Cortex of kidney (tissue), 1 donor: ENCODE results near the gene HOXC11.

Experiments used
- DNase-seq: peaks from one replicate; lab custom pipeline; 2025; lab: John Stamatoyannopoulos, UW

The HOXC11 gene

DNA sequence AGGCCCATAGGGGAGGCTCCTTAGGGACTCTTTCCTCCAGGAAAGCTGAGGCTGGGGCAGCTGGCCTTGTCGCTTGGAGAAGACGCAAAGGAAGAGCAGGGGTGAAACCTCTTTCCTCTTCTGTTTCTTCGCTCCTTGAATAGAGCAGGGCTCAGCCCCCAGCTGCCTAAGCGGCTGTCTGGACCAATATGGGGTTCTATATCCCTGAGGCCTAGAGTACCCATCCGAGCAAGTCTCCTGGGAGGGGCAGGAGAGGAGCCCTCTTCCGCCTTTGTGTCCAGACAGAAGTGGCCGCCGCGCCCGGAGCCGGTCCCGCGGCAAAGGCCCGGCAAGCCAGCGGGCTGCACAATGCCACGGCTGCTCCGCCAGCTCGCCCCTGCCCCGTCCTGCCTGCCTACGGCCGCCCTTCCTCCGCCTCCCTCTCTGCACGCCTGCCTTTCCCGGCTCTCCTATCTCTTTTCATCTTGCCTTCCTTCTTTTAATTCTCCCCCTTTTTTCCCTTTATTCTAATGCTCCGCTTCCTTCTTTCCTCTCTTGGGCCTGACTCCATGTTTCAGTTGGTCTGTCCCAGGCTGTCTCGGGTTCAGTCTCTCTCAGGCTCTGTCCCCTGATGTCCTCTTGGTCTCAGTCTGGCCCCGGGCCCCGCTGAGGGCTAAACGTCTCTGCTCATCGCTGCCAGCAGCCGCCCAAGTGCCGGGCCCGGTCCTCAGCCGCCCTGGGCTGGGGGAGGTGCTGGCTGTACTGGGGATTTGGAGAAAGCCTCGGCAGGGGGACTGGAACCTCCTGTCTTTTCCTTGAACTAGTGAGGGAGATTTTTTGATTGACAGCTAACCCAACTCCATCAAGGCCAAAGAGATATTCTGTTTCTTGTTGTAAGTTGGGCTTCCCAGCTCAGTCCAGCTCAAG lies 24.5 kb downstream of the HOXC11 start:
- DNase-seq: no peak

DNA sequence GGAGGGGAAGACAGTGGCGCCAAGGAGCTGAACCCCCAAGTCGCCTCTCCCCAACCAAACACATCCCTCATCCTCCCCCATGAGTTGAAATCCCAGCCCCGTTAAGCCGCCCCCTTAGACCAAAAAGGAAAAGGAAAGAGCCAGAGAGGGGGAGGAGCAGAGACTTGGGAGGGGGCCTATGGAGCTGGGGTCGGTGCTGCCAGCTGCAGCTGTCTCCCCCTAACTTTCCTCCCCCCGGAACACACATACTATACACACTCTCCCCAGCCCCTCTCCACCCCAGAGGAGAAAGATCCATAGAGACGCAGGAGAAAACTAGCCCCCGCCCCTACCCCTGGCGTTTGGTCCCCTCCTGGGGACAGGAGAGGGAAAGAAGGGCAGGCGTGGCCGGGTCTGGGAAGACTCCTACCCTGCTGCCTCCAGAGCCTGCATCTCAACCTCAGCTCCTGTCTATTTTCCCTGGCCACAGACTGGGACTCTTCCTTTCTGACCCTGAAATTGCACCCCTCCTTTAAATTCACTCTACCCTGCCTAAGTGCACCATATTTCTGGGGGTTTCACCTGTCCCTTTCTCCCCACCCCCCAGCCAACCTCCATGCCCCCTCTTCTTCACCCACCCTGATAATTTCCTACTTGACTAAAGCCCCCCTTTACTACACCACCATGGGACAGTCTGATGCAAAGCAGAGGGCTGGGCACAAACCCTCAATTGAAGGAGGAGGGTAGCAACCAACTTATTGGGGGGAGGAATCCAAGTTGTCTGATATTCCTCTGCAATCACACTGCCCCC lies 25.4 kb downstream of the HOXC11 start:
- no peak for DNase-seq

DNA sequence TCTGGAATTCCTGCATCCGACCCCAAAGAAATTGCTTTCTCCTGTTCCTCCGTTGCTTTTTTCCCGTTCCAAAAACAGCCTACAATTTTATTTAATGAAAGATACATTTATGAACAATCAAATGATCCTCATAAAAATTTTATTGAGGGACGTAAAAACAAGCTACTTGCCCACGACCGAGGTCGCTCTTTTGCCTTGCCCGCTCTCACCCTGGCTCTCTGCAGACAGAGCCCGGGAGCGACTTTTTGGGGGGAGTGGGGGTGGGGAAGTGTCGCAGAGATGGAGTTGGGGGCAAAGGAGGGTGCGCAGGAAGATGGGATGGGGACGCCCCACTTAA lies 25.9 kb downstream of the HOXC11 start:
- no peak for DNase-seq

DNA sequence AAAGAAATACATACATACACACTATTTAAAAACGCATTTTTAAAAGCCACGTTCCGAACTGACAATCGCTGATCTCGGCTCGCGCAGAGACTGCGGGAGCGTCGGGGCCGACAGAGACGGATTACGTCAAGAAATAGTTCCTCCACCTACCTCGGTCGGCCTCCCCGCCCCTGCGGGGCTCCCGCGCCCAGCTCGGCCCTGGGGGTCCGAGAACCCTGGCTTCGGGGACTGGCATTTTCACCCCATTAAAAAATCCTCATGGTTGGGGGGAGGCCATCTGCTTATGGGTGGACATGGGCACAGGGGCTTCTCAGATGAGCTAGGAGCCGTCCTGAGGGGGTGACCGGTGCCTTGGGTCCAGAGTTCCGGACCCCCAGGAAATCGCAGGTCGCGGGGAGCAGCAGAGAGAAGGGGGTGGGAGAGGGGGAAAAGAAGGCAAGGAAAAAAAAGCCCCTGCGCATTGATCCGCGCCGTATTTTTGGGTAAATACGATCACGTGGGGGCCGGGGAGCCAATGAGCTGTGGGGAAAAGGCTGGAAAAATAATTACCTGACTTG lies 26.7 kb downstream of the HOXC11 start:
- DNase-seq: no peak

DNA sequence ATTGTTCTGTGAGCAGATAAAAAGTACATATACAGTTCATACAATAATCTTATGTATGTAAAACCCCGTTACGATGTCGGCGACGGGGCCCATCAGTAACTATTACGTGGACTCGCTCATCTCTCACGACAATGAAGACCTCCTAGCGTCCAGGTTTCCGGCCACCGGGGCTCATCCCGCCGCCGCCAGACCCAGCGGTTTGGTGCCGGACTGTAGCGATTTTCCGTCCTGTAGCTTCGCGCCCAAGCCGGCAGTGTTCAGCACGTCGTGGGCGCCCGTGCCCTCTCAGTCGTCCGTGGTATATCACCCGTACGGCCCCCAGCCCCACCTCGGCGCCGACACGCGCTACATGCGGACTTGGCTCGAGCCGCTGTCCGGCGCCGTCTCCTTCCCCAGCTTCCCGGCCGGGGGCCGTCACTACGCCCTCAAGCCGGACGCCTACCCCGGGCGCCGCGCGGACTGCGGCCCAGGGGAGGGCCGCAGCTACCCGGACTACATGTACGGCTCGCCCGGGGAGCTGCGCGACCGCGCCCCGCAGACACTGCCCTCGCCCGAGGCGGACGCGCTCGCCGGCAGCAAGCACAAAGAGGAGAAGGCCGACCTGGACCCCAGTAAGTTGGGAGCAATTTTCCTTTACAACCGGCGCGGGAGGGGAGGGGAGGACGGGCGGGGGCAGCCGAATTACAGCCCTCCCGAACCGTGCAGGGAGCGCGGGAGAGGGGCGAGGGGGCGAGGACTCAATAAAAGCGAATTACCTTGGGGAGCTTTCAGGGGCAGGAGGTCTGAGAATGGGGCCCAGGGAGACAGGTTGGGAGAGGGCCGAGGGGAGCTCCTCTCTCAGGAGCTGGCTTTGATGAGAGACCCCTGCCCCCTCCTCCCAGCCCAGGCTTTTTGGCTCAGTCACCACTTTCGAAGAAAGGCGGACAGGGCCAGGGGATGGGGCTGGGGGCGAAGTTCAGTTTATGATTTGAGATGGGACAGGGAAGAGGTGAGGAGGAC lies 27.5 kb downstream of the HOXC11 start, which contains the start of gene HOXC9:
Gene HOXC9 (plus strand): TSS at position 46 of the 999 bp plus-strand sequence. CDS start 28 bp downstream, at position 74.
- no peak for DNase-seq

DNA sequence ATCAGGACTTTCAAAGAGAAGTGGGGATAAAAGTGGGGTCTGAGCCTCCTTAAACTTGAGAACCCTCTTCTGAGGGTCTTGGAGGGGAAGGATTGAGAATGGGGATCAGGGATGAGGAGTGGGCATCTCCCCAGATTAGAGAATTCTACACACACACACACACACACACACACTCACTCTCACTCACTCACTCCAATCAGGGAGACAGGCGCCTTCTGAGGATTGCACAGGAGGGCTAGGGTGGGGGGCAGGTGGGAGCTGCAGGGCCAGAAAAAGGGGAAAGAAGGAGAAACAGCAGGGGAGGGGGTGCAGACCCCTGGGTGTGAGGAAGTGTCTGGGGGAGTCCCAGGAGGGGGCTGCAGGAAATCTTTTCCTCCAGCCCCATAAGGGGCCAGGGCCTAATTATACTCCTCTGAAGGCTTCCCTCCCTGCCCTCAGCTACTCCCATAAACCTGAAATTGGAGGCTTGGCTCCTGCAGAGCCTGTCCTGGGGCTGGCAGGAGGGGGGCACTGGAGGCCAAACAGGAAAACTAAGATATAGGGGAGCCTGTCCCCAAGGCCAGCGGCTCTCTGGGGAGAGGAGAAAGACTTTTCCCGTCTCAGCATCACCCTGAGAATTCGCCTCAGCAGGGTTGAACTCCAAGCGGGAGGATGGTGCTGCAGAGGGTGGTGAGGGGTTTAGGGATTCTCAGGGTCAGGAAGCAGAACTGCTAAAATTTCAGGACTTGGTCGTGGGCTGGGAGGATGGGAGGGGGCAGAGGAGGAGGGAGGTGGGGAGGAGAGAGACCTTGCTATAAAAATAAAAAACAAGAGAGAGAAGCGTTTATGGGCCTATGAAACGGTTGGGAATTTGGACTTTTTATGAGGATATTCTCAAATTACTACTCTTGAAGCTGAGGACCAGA lies 28.6 kb downstream of the HOXC11 start:
- DNase-seq: no peak

DNA sequence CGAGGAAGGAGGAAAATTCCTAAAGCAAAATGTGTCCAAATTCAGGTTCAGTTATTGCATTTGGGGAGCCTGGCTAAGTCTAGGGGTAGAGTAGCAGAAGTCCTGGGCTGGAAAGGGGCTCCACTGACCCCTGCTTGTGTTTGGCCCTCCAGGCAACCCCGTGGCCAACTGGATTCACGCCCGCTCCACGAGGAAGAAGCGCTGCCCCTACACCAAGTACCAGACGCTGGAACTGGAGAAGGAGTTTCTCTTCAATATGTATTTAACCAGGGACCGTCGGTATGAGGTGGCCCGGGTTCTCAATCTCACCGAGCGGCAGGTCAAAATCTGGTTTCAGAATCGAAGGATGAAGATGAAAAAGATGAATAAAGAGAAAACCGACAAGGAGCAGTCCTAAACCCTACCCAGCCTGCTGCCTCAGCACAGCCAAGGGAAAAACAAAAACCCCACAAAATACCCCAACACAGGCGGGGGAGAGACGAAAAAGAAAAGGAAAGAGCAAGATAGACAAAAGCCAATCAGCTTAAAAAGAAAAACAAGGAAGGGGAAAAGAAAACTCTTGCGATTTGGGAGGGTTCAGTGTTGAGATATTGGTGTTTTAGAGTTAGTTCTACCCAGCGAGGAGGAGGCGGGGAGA lies 29.5 kb downstream of the HOXC11 start:
- DNase-seq: no peak

DNA sequence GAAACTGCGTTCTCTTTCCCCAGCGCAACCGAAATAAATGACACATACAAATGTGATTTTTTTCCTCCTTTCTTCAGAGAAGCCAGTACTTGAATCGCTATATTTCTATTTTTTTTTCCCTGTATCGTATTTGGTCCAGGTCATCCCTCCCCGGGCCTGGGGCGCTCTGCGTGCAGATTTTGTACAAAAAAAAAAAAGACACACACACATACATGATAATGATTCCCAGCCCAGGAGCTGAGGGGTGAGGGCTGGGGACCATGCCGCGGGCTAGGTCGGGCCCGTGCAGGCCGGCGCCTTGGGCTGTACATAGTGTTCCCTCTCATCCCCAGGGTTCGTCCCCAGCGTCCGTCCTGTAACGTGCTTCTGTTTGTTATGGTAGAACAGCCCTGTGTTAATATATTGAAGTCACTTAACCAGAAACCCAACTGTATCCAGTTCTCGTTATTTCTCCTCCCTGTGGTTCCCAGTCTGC lies 30.0 kb downstream of the HOXC11 start:
- DNase-seq: no peak

DNA sequence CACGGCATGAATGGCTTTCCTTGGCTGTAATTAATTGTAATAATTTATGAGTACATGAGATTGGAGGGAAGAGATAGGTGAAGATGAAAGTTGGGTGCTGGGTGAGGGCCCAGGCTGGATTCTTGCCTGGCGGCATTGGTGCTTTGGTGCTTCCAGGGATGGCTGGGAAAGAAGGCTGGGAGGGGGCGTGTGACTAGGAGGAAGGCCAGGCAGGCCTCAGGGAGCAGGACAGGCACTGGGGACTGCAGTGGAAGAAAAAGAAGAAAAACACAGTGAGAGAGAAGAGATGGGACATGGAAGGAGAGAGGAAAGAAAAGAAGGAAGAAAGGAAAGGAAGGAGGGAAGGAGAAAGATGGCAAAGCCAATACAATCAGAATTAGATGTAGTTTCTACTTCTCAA lies 30.7 kb downstream of the HOXC11 start:
- DNase-seq: no peak

DNA sequence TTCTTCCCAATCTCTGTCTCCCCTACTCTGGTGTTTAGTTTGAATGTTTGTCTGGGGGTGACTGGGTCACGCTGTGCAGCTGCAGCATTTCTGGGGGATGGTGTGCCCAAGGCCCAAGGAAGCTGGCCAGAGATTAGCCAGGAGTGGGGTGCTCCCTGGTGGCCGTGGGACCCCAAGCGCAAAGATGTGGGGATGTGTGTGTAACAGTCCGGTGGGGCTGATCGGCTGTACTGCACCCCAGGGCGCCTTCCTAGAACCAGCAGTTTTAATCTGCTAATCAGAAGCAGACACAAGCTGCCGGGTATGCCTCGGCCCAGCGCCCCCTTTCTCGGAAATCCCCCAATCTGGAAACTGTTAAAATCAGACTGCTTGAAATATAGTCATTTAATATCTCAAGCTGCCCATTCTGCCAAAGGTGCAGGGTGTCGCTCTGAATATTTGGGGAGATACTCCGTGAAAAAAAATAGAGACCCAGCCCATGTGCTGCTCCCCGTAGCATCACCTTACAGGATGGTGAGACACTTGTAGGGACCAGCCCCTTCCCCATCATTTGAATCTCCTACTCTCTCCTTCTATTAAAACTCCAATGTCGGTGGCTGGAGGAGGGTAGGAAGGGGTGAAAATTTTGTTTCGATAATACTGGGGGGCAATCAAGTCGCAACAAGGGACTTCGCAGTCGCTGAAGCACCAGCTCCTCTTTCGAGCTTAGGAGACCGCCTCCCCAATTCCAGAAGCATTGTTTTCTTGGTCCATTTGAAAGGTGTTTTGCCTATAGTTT lies 31.3 kb downstream of the HOXC11 start:
- no peak for DNase-seq

DNA sequence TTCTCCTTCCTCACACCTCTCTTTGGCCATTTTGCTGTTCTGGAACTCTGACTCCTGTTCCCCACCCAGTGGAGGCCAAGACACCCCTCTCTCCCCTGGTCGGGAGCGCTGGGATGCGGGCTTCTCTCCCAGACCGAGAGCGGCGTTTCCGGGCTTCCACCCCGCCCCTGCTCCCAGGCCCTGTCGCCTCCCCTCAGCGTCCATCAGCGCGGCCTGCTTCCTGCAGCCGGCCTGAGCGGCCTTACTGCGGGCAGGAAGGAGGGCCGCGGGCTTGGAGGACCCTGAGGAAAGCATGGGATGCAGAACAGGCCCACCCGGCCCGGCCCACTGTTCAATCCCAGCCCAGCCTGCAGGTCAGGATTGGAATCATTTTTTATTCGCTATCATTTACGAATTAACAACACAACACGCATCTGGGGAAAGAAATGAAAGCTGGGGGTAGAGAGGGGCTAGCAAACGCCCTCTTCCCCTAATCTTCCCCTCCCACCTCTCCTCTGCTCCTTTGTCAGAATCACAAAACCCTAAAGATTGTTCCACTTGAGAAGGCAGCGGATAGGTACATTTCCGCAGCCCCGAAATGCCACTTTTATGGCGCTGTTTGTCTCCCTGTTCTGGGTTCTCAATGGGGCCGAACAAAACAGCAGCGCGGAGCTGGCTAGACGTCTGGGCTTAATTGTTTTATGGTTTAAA lies 32.1 kb downstream of the HOXC11 start:
- no peak for DNase-seq

DNA sequence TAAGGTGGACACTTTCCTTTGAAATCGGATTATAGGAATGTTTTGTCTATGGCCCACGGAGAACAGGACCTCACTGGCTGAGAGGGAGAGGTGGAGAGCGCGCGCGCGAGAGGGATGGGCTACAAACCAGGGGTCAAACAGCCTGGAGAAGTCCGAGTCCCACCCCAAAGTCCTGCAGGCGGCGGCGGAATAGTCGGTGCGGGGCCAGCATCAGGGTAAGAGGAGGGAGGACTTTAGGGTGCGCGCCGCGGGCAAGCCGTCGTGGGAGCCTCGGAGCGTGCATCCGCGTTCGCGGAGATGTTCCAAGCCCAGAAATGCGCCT lies 32.6 kb downstream of the HOXC11 start:
- DNase-seq: no peak

DNA sequence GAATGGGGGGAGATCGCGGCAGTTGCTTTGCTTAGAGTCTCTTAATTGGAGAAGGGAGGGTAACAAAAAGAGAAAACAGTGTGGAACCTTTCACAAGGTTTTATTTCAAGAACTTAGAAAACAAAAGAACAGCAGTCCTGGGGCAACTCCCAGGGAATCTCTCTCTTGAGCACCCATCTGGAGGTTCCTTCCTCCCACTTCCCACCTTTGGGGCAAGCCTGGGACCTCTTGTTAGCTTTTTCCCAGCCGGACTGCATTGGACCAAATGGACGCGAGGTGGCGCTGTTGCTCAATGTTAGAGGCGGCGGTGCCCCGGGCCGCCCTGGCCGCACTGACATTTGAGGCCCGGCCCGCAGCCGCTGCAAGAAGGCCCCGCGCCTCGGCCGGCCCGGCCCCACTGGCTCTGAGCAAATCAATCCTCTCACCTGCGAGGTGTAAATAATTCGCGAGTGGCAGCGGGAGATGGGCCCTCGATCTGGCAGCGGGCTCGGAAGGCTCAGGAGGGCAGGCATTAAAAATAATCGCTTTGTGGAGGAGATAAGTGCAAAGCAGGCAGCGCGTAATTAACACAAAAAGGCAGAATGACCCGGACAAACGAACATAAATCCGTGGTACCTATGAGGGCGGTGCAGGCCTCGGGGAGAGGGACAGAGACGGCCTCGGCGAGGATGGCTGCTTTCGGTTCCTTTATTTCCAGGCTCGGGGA lies 33.1 kb downstream of the HOXC11 start:
- no peak for DNase-seq

DNA sequence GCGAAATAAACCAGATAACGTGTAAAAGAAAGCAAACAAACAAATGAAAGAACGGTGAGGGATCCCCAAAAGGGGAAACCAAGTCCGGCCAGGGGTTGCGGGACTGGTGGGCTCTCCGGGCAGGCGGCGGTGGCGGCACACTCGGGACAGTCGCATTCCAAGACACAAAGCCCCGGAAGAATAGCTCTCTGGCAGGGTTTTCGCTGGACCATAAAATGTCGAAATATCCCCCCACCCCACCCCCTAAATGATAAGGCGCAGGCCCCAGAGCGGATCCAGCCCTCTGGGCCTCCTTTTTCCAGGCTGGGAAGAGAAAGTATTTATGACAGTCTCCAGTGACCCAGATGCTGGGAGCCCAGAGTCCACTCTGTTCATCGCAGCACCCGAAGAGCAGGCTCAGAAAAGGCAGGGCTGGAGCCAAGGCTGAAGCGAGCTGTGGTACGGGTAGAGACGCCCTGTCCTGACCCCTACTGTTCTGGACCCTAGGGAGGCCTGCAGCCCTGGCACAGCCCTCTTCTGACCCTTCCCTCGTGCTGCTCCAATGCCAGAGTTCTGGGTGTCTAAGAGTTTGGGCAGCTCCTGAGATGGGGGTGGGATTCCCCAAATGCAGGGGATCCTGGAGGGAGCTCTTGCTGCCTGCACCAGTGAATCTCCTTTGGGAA lies 33.8 kb downstream of the HOXC11 start:
- no peak for DNase-seq

DNA sequence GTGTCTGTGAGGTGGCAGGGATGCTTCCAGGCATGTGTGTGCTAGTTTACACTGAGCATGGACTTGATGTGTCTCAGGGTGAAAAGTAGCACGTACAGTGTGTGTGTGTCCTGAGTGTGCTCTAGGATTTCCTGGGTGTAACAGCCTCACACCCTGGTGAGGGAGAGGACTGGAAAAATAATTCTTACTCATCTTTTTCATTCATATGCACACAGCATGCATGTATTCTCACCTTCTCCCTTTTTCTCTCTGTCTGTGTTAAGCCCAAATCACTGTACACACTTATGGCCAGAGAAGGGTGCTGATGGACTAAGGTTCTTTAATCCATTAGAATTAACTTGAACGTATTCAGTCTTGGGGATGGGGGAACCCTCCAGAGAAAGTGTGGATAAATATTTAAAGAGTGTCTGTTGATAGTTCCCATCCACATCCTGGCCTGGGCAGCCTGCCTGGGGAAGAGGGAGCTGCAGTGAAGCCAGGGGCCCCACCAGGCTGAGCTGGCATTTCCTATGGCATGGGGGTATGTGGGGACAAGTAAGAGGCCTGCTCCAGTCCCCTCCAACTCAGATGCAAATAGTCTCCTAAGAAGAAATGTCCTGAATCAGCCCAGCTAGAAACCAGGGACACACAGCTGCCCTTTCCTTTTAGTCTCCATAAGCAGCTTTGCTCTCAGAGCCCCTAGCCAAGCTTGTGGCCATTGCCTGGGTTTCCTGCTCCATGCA lies 34.8 kb downstream of the HOXC11 start:
- no peak for DNase-seq

DNA sequence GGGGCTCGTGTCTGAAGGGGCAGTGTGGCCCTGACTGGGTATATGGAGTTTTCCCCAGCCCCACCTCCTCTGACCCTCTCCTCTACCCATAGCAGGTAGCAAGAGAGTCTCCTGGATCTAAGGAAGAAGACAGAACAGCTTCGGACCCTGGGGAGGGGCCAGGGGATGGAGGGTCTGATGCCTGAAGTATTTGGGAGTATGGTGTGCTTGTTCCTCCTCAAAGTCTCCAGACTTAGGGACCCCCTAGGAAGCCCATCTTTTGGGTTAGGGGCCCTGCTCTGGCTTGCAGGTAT lies 35.3 kb downstream of the HOXC11 start:
- DNase-seq: no peak
